Endodermal cell (in vitro differentiated cells): ENCODE results near the gene EIPR1. TPM values are rescaled to one million over a fixed set of nuclear protein-coding genes. Genes with fewer than 3 reads are reported as not detected.

Experiments
- DNase-seq: peaks from one replicate; pipeline ENCODE4 v3.0.0-alpha.2; 2017
- H3K27ac ChIP-seq: 2 replicates; pipeline ENCODE4 v1.5.1; 2013; ENCODE audit warnings: mild to moderate bottlenecking, low read depth, low read length, moderate library complexity
- H3K27me3 ChIP-seq: 2 replicates; pipeline ENCODE4 v1.6.1; 2013; ENCODE audit warnings: mild to moderate bottlenecking, low read length, moderate library complexity; ENCODE audit not compliant: insufficient read depth, control insufficient read depth, poor library complexity, severe bottlenecking
- H3K36me3 ChIP-seq: 2 replicates; pipeline ENCODE4 v1.7.0; 2013; ENCODE audit warnings: mild to moderate bottlenecking, low read length, moderate library complexity; ENCODE audit not compliant: control insufficient read depth, insufficient read depth
- H3K4me1 ChIP-seq: one replicate; pipeline ENCODE4 v1.7.0; 2013; ENCODE audit warnings: low read length; ENCODE audit not compliant: control insufficient read depth, insufficient read depth
- H3K4me3 ChIP-seq: 2 replicates; pipeline ENCODE4 v1.5.1; 2013; ENCODE audit warnings: mild to moderate bottlenecking, low read length, moderate library complexity
- H3K9ac ChIP-seq: 2 replicates; pipeline ENCODE4 v1.6.1; 2013; ENCODE audit warnings: mild to moderate bottlenecking, low read length, moderate library complexity; ENCODE audit not compliant: poor library complexity, severe bottlenecking; ENCODE audit errors: extremely low read depth
- H3K9me3 ChIP-seq: 2 replicates; pipeline ENCODE4 v1.6.1; 2013; ENCODE audit warnings: mild to moderate bottlenecking, low read length, moderate library complexity; ENCODE audit not compliant: control insufficient read depth
- H3K27ac Mint-ChIP-seq: 2 replicates; pipeline ENCODE4 v1.8.0; 2020; ENCODE audit warnings: mixed read lengths
- H3K27me3 Mint-ChIP-seq: 2 replicates; pipeline ENCODE4 v1.8.0; 2021; ENCODE audit warnings: mild to moderate bottlenecking, mixed read lengths; ENCODE audit not compliant: insufficient read depth
- H3K36me3 Mint-ChIP-seq: 2 replicates; pipeline ENCODE4 v1.8.0; 2020; ENCODE audit warnings: low read depth, mixed read lengths
- H3K4me1 Mint-ChIP-seq: 2 replicates; pipeline ENCODE4 v1.8.0; 2020; ENCODE audit warnings: mixed read lengths
- H3K4me3 Mint-ChIP-seq: 2 replicates; pipeline ENCODE4 v1.8.0; 2020; ENCODE audit warnings: mild to moderate bottlenecking, moderate library complexity, mixed read lengths
- H3K9me3 Mint-ChIP-seq: 2 replicates; pipeline ENCODE4 v1.8.0; 2020; ENCODE audit warnings: mild to moderate bottlenecking, mixed read lengths
- CTCF ChIP-seq: fragments of 200-600 bp; sonication (generic); conservative IDR thresholded peaks from 2 replicates; pipeline ENCODE4 v1.5.0; 2021; ENCODE audit warnings: antibody characterized with exemption, mild to moderate bottlenecking
- WGBS, 2 experiments: methylation state at CpG; one replicate each; pipeline versions ENCODE4 v1.1.5 to v1.1.7; 2013; ENCODE audit warnings: missing lambda C conversion rate in 2 of 2, mixed read lengths in 1 of 2; ENCODE audit not compliant: insufficient coverage in 1 of 2, insufficient read length in 1 of 2; 5-methylcytosine and 5-hydroxymethylcytosine counted together
- total RNA-seq, 2 donors: library from RNA; stranded (reverse); fragmentation: NEBNext Ultra II Directional in 1 of 2; extraction: Animal tissue kit (Norgen Biotek cat#: 25700) in 1 of 2; gene quantifications; 2 replicates in 1 of 2; 3 replicates in 1 of 2; pipeline ENCODE4 v1.2.1, GENCODE V29; 2021

EIPR1 gene
- total RNA-seq, 2 donors from 2014 or later: 30.1 to 36.8 TPM

- Mint-ChIP-seq H3K36me3 (peaks cover 29% of the 10 kb centered on the region), H3K27me3 (no peaks in the 10 kb centered on the region), H3K4me3 (no peak overlapping the region), H3K27ac (no peak overlapping the region), H3K9me3 (peaks cover 6% of the 10 kb centered on the region), H3K4me1 (peaks cover 10% of the 10 kb centered on the region)
- no peak overlapping the region for H3K4me3 ChIP-seq
- H3K9me3 ChIP-seq: no peaks in the 10 kb centered on the region
- H3K4me1 ChIP-seq: no peaks in the 10 kb centered on the region
- no peak for DNase-seq
- H3K9ac ChIP-seq: no peak overlapping the region
- TF ChIP-seq CTCF: no peak
- H3K27ac ChIP-seq: no peak overlapping the region
- whole genome bisulfite sequencing, 2 experiments: 88 to 93% methylated on average over 26 to 29 of the region's 29 CpGs
- H3K36me3 ChIP-seq: peaks cover 7% of the 10 kb centered on the region
- no peaks in the 10 kb centered on the region for H3K27me3 ChIP-seq
Observed at GRCh38 chr2:3170792-3171455, 206.7 kb downstream of the EIPR1 start.

GRCh38 chr2:3169106-3169870 is 208.3 kb downstream of the EIPR1 start:
- no peak for DNase-seq
- H3K4me3 Mint-ChIP-seq: no peak overlapping the region
- peaks cover 13% of the 10 kb centered on the region for H3K9me3 ChIP-seq
- peak overlapping the region; percentile 53 for H3K27ac ChIP-seq
- WGBS, 2 experiments: 82 to 85% methylated on average over 17 to 20 of the region's 20 CpGs
- H3K9me3 Mint-ChIP-seq: peaks cover 20% of the 10 kb centered on the region
- no peaks in the 10 kb centered on the region for H3K27me3 ChIP-seq
- H3K4me1 ChIP-seq: no peaks in the 10 kb centered on the region
- H3K36me3 Mint-ChIP-seq: peaks cover 42% of the 10 kb centered on the region
- no peak overlapping the region for H3K4me3 ChIP-seq
- TF ChIP-seq CTCF: peak; percentile 17
- H3K27ac Mint-ChIP-seq: peak overlapping the region; percentile 66
- peaks cover 10% of the 10 kb centered on the region for H3K4me1 Mint-ChIP-seq
- peaks cover 7% of the 10 kb centered on the region for H3K36me3 ChIP-seq
- H3K27me3 Mint-ChIP-seq: no peaks in the 10 kb centered on the region
- H3K9ac ChIP-seq: no peak overlapping the region

GRCh38 chr2:3168230-3168891 is 209.3 kb downstream of the EIPR1 start:
- peaks cover 7% of the 10 kb centered on the region for H3K36me3 ChIP-seq
- TF ChIP-seq CTCF: no peak
- WGBS, 2 experiments: 73 to 77% methylated on average over 16 to 17 of the region's 17 CpGs
- H3K9me3 ChIP-seq: peaks cover 22% of the 10 kb centered on the region
- H3K27me3 ChIP-seq: no peaks in the 10 kb centered on the region
- Mint-ChIP-seq H3K27me3 (no peaks in the 10 kb centered on the region), H3K4me3 (no peak overlapping the region), H3K36me3 (peaks cover 50% of the 10 kb centered on the region), H3K27ac (peak overlapping the region; percentile 27), H3K4me1 (peaks cover 10% of the 10 kb centered on the region), H3K9me3 (peaks cover 29% of the 10 kb centered on the region)
- no peak overlapping the region for H3K4me3 ChIP-seq
- peak overlapping the region; percentile 53 for H3K27ac ChIP-seq
- H3K9ac ChIP-seq: no peak overlapping the region
- no peaks in the 10 kb centered on the region for H3K4me1 ChIP-seq
- DNase-seq: peak; percentile 67
